ENCODE data around the gene TMEM184A. TPM values are rescaled to one million over a fixed set of nuclear protein-coding genes. Genes with fewer than 3 reads are reported as not detected.

The TMEM184A gene
- total and polyA plus RNA-seq, 2 of the 13 experiments (the other 11 are each of a cell fraction or from before 2014, with no cell fraction given) = 9.5 to 20.4 TPM

DNA sequence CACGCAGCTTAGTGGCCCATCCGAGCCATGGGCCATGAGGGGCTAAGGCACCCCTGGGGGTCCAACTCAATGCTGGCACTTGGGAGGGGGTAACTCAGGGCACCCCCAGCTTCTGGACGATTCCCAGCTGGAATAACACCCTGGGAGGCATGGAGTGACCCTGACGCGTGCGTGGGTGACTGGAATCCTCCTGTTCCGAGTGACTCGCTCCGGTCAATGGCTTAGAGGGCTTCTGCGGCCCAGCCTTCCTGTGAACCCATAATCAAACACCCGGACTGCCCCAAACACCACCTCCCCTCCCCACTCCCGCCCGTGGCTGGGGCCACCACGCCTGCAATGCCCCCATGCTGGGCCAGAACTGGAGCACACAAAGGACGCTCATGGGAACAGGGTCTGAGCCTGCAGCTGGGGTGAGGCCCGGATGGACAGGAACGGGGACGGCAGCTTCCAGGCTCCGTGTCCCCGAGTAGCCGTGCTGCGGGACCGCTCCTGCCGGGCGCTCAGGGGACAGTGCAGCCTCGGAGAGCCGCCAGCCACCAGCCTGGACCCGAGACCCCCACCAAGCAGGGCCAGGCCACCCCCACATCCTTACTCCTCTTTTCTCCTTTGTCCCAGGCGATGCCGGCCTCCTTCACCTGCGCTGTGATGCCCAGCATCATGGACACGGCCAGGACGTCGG is 60.3 kb downstream of the TMEM184A start (continued):
- TF ChIP-seq HNF4A (CRISPR knock-in tag; IDR thresholded peaks at IDR 0.05) (no peak), TSC22D2 (CRISPR knock-in tag; IDR thresholded peaks at IDR 0.05; ENCODE audit: borderline replicate concordance) (no peak), CENPT (CRISPR knock-in tag; IDR thresholded peaks at IDR 0.05; ENCODE audit: low read depth) (no peak), HOXA3 (CRISPR knock-in tag; IDR thresholded peaks at IDR 0.05) (no peak), SKI (IDR thresholded peaks at IDR 0.05; ENCODE audit: partially characterized antibody) (no peak), SMAD9 (CRISPR knock-in tag; IDR thresholded peaks at IDR 0.05) (no peak), ZNF354B (CRISPR knock-in tag; IDR thresholded peaks at IDR 0.05) (no peak), ERF (CRISPR knock-in tag; IDR thresholded peaks at IDR 0.05) (no peak)
- TF ChIP-seq, protein P1, sequence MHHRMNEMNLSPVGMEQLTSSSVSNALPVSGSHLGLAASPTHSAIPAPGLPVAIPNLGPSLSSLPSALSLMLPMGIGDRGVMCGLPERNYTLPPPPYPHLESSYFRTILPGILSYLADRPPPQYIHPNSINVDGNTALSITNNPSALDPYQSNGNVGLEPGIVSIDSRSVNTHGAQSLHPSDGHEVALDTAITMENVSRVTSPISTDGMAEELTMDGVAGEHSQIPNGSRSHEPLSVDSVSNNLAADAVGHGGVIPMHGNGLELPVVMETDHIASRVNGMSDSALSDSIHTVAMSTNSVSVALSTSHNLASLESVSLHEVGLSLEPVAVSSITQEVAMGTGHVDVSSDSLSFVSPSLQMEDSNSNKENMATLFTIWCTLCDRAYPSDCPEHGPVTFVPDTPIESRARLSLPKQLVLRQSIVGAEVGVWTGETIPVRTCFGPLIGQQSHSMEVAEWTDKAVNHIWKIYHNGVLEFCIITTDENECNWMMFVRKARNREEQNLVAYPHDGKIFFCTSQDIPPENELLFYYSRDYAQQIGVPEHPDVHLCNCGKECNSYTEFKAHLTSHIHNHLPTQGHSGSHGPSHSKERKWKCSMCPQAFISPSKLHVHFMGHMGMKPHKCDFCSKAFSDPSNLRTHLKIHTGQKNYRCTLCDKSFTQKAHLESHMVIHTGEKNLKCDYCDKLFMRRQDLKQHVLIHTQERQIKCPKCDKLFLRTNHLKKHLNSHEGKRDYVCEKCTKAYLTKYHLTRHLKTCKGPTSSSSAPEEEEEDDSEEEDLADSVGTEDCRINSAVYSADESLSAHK (CRISPR knock-in tag; IDR thresholded peaks at IDR 0.05; ENCODE audit: borderline replicate concordance) = no peak

DNA sequence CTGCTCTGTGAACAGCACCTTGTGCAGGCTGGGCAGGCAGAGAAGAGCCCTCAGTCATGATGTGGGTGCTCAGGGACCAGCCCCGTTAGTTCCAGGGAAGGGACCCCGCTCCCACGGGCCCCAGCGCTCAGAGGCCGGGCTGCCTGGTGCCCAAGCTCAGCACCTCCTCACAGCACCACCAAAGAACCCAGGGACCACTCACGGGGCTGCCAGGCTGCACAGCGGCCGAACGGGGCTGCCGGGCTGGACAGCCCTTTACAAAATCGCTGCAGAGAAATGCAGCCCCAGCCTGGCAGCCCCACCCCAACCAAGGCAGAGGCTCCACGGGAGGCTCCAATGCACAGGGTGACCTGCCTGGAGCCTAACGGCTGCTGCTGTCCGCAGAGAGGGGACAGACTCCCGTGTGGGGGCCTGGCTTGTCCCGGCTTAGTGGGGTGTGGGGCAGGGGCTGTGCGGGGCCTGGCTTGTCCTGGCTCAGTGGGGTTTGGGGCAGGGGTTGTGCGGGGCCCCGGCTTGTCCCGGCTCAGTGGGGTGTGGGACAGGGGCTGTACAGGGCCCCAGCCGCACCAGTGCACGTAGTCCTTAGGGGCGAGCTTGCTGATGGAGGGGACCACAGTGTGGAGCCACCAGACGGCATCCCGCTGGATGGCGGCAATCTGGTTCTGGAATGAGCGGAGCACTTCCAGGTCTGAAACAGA is 61.0 kb downstream of the TMEM184A start:
- CTCF ChIA-PET (ENCODE audit: low intra/inter-chr PET ratio, low total read pairs) = no interaction called here
- H3K4me3 ChIP-seq (replicated peaks in 1 of 3; ENCODE audit: insufficient read depth in 1 of 3, low read depth in 2 of 3, low read length in 3 of 3) = no peak overlapping the region
- no peaks in the 10 kb centered on the region for H4K20me1 ChIP-seq (ENCODE audit: insufficient read depth, low read length)
- POLR2A ChIA-PET = no interaction called here
- no TSS peak for BruUV-seq (replicated peaks)
- H3K4me2 ChIP-seq (ENCODE audit: low read depth, low read length) = no peak overlapping the region
- intact Hi-C loops (cut with micrococcal nuclease; ENCODE audit: unreplicated experiment) (no loop called here), in situ Hi-C loops (cut with HindIII; ENCODE audit: extremely low pct_ligation_motif_present, low pct_unique_long_range_greater_than_20kb) (no loop called here)
- H3K27ac ChIP-seq (ENCODE audit: extremely low read length, insufficient read depth, low read length) = no peak overlapping the region
- H3K9me3 ChIP-seq (ENCODE audit: low read length) = no peaks in the 10 kb centered on the region
- WGBS (ENCODE audit: low lambda C conversion rate) = no CpG with 5 or more reads among the region's 27 CpGs
- TF ChIP-seq SMAD3 (CRISPR knock-in tag; IDR thresholded peaks at IDR 0.05) (no peak), NCOA2 (CRISPR knock-in tag; IDR thresholded peaks at IDR 0.05) (no peak), HMG20A (CRISPR knock-in tag; IDR thresholded peaks at IDR 0.05; ENCODE audit: borderline replicate concordance) (no peak), GPN1 (CRISPR knock-in tag; IDR thresholded peaks at IDR 0.05; ENCODE audit: borderline replicate concordance) (no peak), RBFOX2 (IDR thresholded peaks at IDR 0.05; ENCODE audit: low read depth, low read length) (0 out of 2 replicates have a peak, but pooled peaks have one; percentile 24), AGO2 (optimal IDR thresholded peaks at IDR 0.05; ENCODE audit: low read depth, low read length) (peak; percentile 45), SALL2 (CRISPR knock-in tag; IDR thresholded peaks at IDR 0.05) (no peak), MAZ (IDR thresholded peaks at IDR 0.05; ENCODE audit: borderline replicate concordance, low read depth, low read length) (no peak), MAZ (CRISPR knock-in tag; IDR thresholded peaks at IDR 0.05; ENCODE audit: low read depth) (no peak)
- TF ChIP-seq, protein P2, sequence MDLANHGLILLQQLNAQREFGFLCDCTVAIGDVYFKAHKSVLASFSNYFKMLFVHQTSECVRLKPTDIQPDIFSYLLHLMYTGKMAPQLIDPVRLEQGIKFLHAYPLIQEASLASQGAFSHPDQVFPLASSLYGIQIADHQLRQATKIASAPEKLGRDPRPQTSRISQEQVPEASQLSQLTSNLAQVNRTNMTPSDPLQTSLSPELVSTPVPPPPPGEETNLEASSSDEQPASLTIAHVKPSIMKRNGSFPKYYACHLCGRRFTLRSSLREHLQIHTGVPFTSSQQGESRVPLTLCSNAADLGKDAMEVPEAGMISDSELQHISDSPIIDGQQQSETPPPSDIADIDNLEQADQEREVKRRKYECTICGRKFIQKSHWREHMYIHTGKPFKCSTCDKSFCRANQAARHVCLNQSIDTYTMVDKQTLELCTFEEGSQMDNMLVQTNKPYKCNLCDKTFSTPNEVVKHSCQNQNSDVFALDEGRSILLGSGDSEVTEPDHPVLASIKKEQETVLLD (CRISPR knock-in tag; IDR thresholded peaks at IDR 0.05; ENCODE audit: low read depth) = no peak
- H2AFZ ChIP-seq (ENCODE audit: low read length) = no peak overlapping the region
- H3K9ac ChIP-seq (ENCODE audit: insufficient read depth, low read depth, low read length) = no peak overlapping the region
- no peak for FAIRE-seq
- ATAC-seq = no peak
- no peak for DNase-seq (ENCODE audit: low spot score)
- H3K27me3 ChIP-seq (ENCODE audit: control insufficient read depth in 1 of 2, insufficient read depth in 2 of 2, low read length in 2 of 2) = no peaks in the 10 kb centered on the region
- H3K4me1 ChIP-seq (ENCODE audit: insufficient read depth, low read length) = no peaks in the 10 kb centered on the region
- H3K36me3 ChIP-seq (replicated peaks in 1 of 2; ENCODE audit: control insufficient read depth in 1 of 2, insufficient read depth in 2 of 2, low read length in 2 of 2) = peaks cover 23 to 47% of the 10 kb centered on the region in 2 experiments; a peak in 4 of 5 replicates
- no peaks in the 10 kb centered on the region for H3K79me2 ChIP-seq (ENCODE audit: insufficient read depth, low read length)

Data from HepG2 (cell line).